ENCODE measurements around the gene RACK1. TPM values are rescaled to one million over a fixed set of nuclear protein-coding genes. Genes with fewer than 3 reads are reported as not detected.

Gene RACK1
- polyA plus RNA-seq, 1 of the 3 experiments (the other 2 are of a cell fraction) = 4,715 TPM

GRCh38 chr5:181223058-181223728 lies 20.5 kb downstream of the RACK1 start, which contains the start of gene TRIM41:
Gene TRIM41 (plus strand): TSS chr5:181223281. CDS start chr5:181224000, 719 bp downstream.
- peaks cover 2 to 9% of the 10 kb centered on the region in 2 experiments for H3K36me3 ChIP-seq (replicated peaks in 1 of 2; ENCODE audit: control insufficient read depth in 1 of 2, insufficient read depth in 2 of 2, low read length in 1 of 2)
- peak within 1 kb of the TSS; percentile 71; the same call in 1 of the 2 replicates for H2AFZ ChIP-seq (ENCODE audit: low read depth)
- H3K9me2 ChIP-seq = no peaks in the 10 kb centered on the region
- H3K79me2 ChIP-seq (ENCODE audit: insufficient read depth) = peaks cover 44% of the 10 kb centered on the region
- H3K27me3 ChIP-seq (ENCODE audit: insufficient read depth) = no peaks in the 10 kb centered on the region
- H3K27ac ChIP-seq (ENCODE audit: low read depth in 2 of 2, low read length in 1 of 2) = peak within 1 kb of the TSS; percentile 97 to 98
- ChIA-PET CTCF (interaction anchor here (1.0 to 3.5 kb wide), 5 partner anchors 11 to 40 kb away, joined by 4 to 14 read pairs (median 6); partner anchors contain the start of gene TRIM52), POLR2A (interaction anchor here (0.6 to 3.4 kb wide), 15 partner anchors 12 to 58 kb away, joined by 3 to 29 read pairs (median 5); partner anchors contain the start of genes RACK1 and TRIM52)
- H3F3A ChIP-seq (replicated peaks; ENCODE audit: insufficient read depth) = peaks cover 32% of the 10 kb centered on the region
- H4K20me1 ChIP-seq (ENCODE audit: insufficient read depth) = no peaks in the 10 kb centered on the region
- H3K4me1 ChIP-seq (ENCODE audit: control insufficient read depth in 1 of 2, insufficient read depth in 2 of 2, low read depth in 1 of 2, low read length in 1 of 2) = peaks cover 0 to 15% of the 10 kb centered on the region in 2 experiments; a peak in 2 of 4 replicates
- DNase-seq = peak; percentile 89
- H3K4me2 ChIP-seq = peak within 1 kb of the TSS; percentile 97
- WGBS (ENCODE audit: low lambda C conversion rate) = under 1% methylated on average over 38 of the region's 59 CpGs
- peak within 1 kb of the TSS; percentile 67 to 86 for H3K4me3 ChIP-seq (ENCODE audit: low read depth in 2 of 2, low read length in 1 of 2)
- H3K9me3 ChIP-seq = no peaks in the 10 kb centered on the region
- H3K9ac ChIP-seq = peak within 1 kb of the TSS; percentile 95
- TF ChIP-seq REST (IDR thresholded peaks at IDR 0.05; ENCODE audit: low read depth, low read length) (peak; percentile 52; the same call in 1 of the 2 replicates), CHD2 (IDR thresholded peaks at IDR 0.05; ENCODE audit: low read length, partially characterized antibody) (peak; percentile 59), NRF1 (IDR thresholded peaks at IDR 0.05; ENCODE audit: low read depth, low read length) (no peak), ELF1 (IDR thresholded peaks at IDR 0.05) (peak; percentile 84), PBX3 (IDR thresholded peaks at IDR 0.05) (peak; percentile 6; the same call in 1 of the 2 replicates), GATA2 (CRISPR knock-in tag; IDR thresholded peaks at IDR 0.05) (no peak), MEF2A (IDR thresholded peaks at IDR 0.05; ENCODE audit: borderline replicate concordance, low read depth) (no peak; the same call in 1 of the 2 replicates), RCOR1 (IDR thresholded peaks at IDR 0.05; ENCODE audit: low read length) (no peak; the same call in 1 of the 2 replicates), MXI1 (IDR thresholded peaks at IDR 0.05; ENCODE audit: low read depth, low read length) (no peak; the same call in 1 of the 2 replicates), EZH2phosphoT487 (IDR thresholded peaks at IDR 0.05; ENCODE audit: borderline replicate concordance, low read depth) (no peak), GABPA (IDR thresholded peaks at IDR 0.05; ENCODE audit: low read depth) (peak; percentile 89), NFIC (IDR thresholded peaks at IDR 0.05; ENCODE audit: borderline replicate concordance) (no peak; the same call in 1 of the 2 replicates), RFX5 (IDR thresholded peaks at IDR 0.05; ENCODE audit: low read length) (no peak), POLR2AphosphoS5 (IDR thresholded peaks at IDR 0.05; ENCODE audit: low read depth, low read length) (peak; percentile 83), ZBTB33 (IDR thresholded peaks at IDR 0.05; ENCODE audit: borderline replicate concordance, low read depth) (peak; percentile 85), FOXJ3 (CRISPR knock-in tag; IDR thresholded peaks at IDR 0.05) (no peak), USF1 (IDR thresholded peaks at IDR 0.05; ENCODE audit: borderline replicate concordance, low read depth) (0 out of 2 replicates have a peak, but pooled peaks have one; percentile 25), SIN3A (IDR thresholded peaks at IDR 0.05; ENCODE audit: borderline replicate concordance, low read depth, low read length) (peak; percentile 87), TAF1 (IDR thresholded peaks at IDR 0.05; ENCODE audit: borderline replicate concordance, low read depth, low read length) (peak; percentile 89), RXRA (IDR thresholded peaks at IDR 0.05; ENCODE audit: borderline replicate concordance, low read depth) (no peak), FOXM1 (IDR thresholded peaks at IDR 0.05; ENCODE audit: low read depth) (0 out of 2 replicates have a peak, but pooled peaks have one; percentile 19), FOSL2 (IDR thresholded peaks at IDR 0.05; ENCODE audit: borderline replicate concordance, low read depth) (0 out of 2 replicates have a peak, but pooled peaks have one; percentile 8), TEAD4 (IDR thresholded peaks at IDR 0.05; ENCODE audit: borderline replicate concordance, insufficient read depth) (0 out of 2 replicates have a peak, but pooled peaks have one; percentile 39), JUND (IDR thresholded peaks at IDR 0.05) (no peak), RAD21 (IDR thresholded peaks at IDR 0.05; ENCODE audit: low read length) (0 out of 2 replicates have a peak, but pooled peaks have one; percentile 9), TCF12 (IDR thresholded peaks at IDR 0.05) (peak; percentile 48)
